ENCODE measurements around the gene UBE2E2.

UBE2E2 gene

GRCh38 chr3:23264413-23264812 lies 61.3 kb downstream of the UBE2E2 start:
- Histone ChIP-seq H3K9ac (no peak overlapping the region), H3K27ac (no peak overlapping the region), H3K4me1 (no peaks in the 10 kb centered on the region), H3K36me3 (peaks cover 3% of the 10 kb centered on the region; the same call in 1 of the 2 replicates), H3K4me2 (no peak overlapping the region), H3K9me3 (peaks cover 4% of the 10 kb centered on the region), H4K20me1 (no peaks in the 10 kb centered on the region), H3K27me3 (no peaks in the 10 kb centered on the region), H3K4me3 (no peak overlapping the region)
- no peak for TF ChIP-seq Cebpa-rat (IDR thresholded peaks at IDR 0.05)

GRCh38 chr3:23270423-23270822 lies 67.3 kb downstream of the UBE2E2 start:
- Histone ChIP-seq H3K4me3 (no peak overlapping the region), H3K27me3 (no peaks in the 10 kb centered on the region), H3K27ac (no peak overlapping the region), H3K9ac (no peak overlapping the region), H4K20me1 (no peaks in the 10 kb centered on the region), H3K4me1 (no peaks in the 10 kb centered on the region), H3K9me3 (peaks cover 34% of the 10 kb centered on the region), H3K36me3 (peaks cover 19% of the 10 kb centered on the region), H3K4me2 (no peak overlapping the region)
- TF ChIP-seq Cebpa-rat (IDR thresholded peaks at IDR 0.05), result no peak

GRCh38 chr3:23271876-23272741 lies 69.0 kb downstream of the UBE2E2 start:
- H3K4me1 ChIP-seq, result no peaks in the 10 kb centered on the region
- no peak overlapping the region for H3K4me3 ChIP-seq
- H3K27me3 ChIP-seq, result no peaks in the 10 kb centered on the region
- H3K27ac ChIP-seq, result no peak overlapping the region
- H3K9ac ChIP-seq, result no peak overlapping the region
- H3K36me3 ChIP-seq, result peaks cover 19% of the 10 kb centered on the region
- H3K4me2 ChIP-seq, result no peak overlapping the region
- H3K9me3 ChIP-seq, result peaks cover 33% of the 10 kb centered on the region
- TF ChIP-seq Cebpa-rat (IDR thresholded peaks at IDR 0.05), result no peak
- H4K20me1 ChIP-seq, result no peaks in the 10 kb centered on the region

- Histone ChIP-seq H4K20me1 (no peaks in the 10 kb centered on the region), H3K4me1 (no peaks in the 10 kb centered on the region), H3K36me3 (peaks cover 19% of the 10 kb centered on the region), H3K4me3 (no peak overlapping the region), H3K9me3 (peaks cover 33% of the 10 kb centered on the region), H3K9ac (no peak overlapping the region), H3K27me3 (no peaks in the 10 kb centered on the region), H3K27ac (no peak overlapping the region), H3K4me2 (no peak overlapping the region)
- TF ChIP-seq Cebpa-rat (IDR thresholded peaks at IDR 0.05), result no peak
Observed at GRCh38 chr3:23272820-23273219, 69.7 kb downstream of the UBE2E2 start.

- Histone ChIP-seq H4K20me1 (no peaks in the 10 kb centered on the region), H3K4me3 (no peak overlapping the region), H3K9me3 (peaks cover 32% of the 10 kb centered on the region), H3K27me3 (no peaks in the 10 kb centered on the region), H3K27ac (no peak overlapping the region), H3K4me2 (no peak overlapping the region), H3K4me1 (no peaks in the 10 kb centered on the region), H3K36me3 (peaks cover 19% of the 10 kb centered on the region), H3K9ac (no peak overlapping the region)
- TF ChIP-seq Cebpa-rat (IDR thresholded peaks at IDR 0.05), result no peak
Observed at GRCh38 chr3:23275061-23275460, 71.9 kb downstream of the UBE2E2 start.

- TF ChIP-seq Cebpa-rat (IDR thresholded peaks at IDR 0.05), result no peak
- Histone ChIP-seq H3K9me3 (peaks cover 24% of the 10 kb centered on the region), H3K36me3 (peaks cover 18% of the 10 kb centered on the region), H3K4me1 (no peaks in the 10 kb centered on the region), H3K9ac (no peak overlapping the region), H3K27ac (no peak overlapping the region), H3K4me3 (no peak overlapping the region), H4K20me1 (no peaks in the 10 kb centered on the region), H3K4me2 (no peak overlapping the region), H3K27me3 (no peaks in the 10 kb centered on the region)
Observed at GRCh38 chr3:23275814-23276213, 72.7 kb downstream of the UBE2E2 start.

GRCh38 chr3:23276913-23277658 lies 74.0 kb downstream of the UBE2E2 start:
- Histone ChIP-seq H4K20me1 (no peaks in the 10 kb centered on the region), H3K36me3 (peaks cover 7% of the 10 kb centered on the region; the same call in 1 of the 2 replicates), H3K27ac (no peak overlapping the region), H3K4me1 (no peaks in the 10 kb centered on the region), H3K27me3 (no peaks in the 10 kb centered on the region), H3K9me3 (peaks cover 12% of the 10 kb centered on the region), H3K4me2 (no peak overlapping the region), H3K9ac (no peak overlapping the region), H3K4me3 (no peak overlapping the region)
- no peak for TF ChIP-seq Cebpa-rat (IDR thresholded peaks at IDR 0.05)

DNA sequence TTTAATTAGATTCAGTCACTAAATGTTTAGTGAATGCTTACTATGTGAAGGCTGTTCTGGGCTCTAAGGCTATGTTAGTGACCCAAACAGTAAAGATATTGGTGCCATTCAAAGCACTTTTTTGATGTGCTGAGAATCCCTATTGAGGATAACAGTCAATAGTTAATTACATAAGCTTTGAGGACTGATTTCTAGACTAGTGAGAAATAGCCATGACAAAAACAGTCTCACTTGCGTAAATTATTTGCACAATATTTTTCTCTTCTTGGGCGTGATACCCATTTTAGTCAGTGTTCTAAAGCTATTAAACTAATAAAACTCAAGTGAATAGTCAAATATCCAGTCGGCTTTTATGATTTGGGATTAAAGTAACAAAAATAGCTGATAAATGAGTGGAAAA lies 74.6 kb downstream of the UBE2E2 start:
- H4K20me1 ChIP-seq, result no peaks in the 10 kb centered on the region
- H3K9ac ChIP-seq, result no peak overlapping the region
- H3K27me3 ChIP-seq, result no peaks in the 10 kb centered on the region
- peaks cover 6% of the 10 kb centered on the region; the same call in 1 of the 2 replicates for H3K9me3 ChIP-seq
- peaks cover under 1% of the 10 kb centered on the region; the same call in 1 of the 2 replicates for H3K36me3 ChIP-seq
- no peak overlapping the region for H3K4me2 ChIP-seq
- TF ChIP-seq Cebpa-rat (IDR thresholded peaks at IDR 0.05), result no peak
- no peaks in the 10 kb centered on the region for H3K4me1 ChIP-seq
- no peak overlapping the region for H3K27ac ChIP-seq
- H3K4me3 ChIP-seq, result no peak overlapping the region

- Histone ChIP-seq H4K20me1 (peaks cover 11% of the 10 kb centered on the region; the same call in 1 of the 2 replicates), H3K9ac (no peak overlapping the region), H3K27ac (no peak overlapping the region), H3K9me3 (peaks cover 21% of the 10 kb centered on the region), H3K36me3 (no peaks in the 10 kb centered on the region), H3K4me3 (no peak overlapping the region), H3K27me3 (no peaks in the 10 kb centered on the region), H3K4me2 (no peak overlapping the region), H3K4me1 (no peaks in the 10 kb centered on the region)
- no peak for TF ChIP-seq Cebpa-rat (IDR thresholded peaks at IDR 0.05)
Observed at GRCh38 chr3:23283625-23284024, 80.5 kb downstream of the UBE2E2 start.

DNA sequence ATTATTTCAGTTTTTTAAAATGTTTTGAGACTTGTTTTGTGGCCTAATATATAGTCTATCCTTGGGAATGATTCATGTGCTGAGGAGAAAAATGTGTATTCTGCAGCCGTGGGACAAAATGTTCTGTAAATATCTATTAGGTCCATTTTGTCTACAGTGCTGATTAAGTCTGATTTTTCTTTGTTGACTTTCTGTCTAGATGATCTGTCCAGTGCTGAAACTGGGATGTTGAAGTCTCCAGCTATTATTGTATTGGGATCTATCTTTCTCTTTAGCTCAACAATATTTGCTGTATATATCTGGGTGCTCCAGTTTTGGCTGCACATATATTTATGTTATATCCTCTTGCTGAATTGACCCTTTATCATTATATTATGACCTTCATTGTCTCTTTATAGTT lies 85.2 kb downstream of the UBE2E2 start:
- Histone ChIP-seq H3K4me2 (no peak overlapping the region), H3K27me3 (no peaks in the 10 kb centered on the region), H3K9ac (no peak overlapping the region), H3K27ac (no peak overlapping the region), H3K36me3 (no peaks in the 10 kb centered on the region), H3K4me3 (no peak overlapping the region), H3K4me1 (no peaks in the 10 kb centered on the region), H3K9me3 (peaks cover 21% of the 10 kb centered on the region), H4K20me1 (peaks cover 21% of the 10 kb centered on the region; the same call in 1 of the 2 replicates)
- no peak for TF ChIP-seq Cebpa-rat (IDR thresholded peaks at IDR 0.05)

All from BLaER1 (cell line).